Measurements from ENCODE around the gene CDKN2A.

DNA sequence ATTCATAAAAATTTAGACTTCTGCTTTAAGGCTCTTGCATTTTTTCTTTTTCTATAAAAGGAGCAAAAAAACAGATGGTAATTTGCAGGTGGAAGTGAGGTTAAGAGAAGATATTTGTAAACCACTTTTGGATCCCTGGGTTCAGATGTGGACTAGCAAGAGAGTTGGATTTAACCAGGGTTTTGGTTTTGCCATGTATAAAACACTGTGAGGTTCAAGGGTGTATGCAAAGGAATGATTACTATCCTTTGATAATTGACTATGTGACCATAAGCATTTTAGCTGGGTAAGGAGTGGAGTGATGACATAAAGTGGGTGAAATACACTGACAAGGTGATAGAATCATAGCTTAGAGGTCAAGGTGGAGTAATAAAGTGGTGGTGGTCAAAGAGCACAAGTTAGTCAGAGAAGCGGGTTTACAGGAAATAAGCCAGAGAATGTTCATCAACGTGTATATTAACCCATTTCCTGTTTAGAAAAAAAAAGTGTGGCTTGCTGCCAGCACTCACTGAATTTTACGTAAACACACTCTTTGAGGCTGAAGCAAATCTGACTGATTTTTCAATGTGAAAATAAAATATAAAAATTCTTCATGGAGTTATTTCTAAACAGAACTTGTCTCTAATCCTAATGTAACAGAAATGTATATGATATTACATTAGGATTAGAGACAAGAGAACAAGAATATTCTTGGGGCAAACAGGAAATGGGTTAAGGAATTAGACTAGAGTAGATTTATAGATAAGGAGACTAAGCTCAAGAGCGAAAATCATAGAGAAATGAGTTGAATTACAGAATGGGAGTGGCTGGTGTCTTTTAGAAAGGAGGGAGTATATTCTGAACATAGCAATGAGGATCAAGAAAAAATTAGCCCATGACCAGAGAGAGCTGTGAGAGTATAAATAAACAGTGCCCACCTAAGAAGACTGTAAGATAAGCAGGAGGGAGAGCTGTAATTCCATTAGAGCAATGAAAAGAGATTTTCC, 74.5 kb downstream of the CDKN2A start:
- TF ChIP-seq EZH2 (IDR thresholded peaks at IDR 0.05; ENCODE audit: borderline replicate concordance, low read depth, low read length, severe bottlenecking) (no peak), POLR2A (IDR thresholded peaks at IDR 0.05; ENCODE audit: low read depth, low read length) (no peak), FOS (IDR thresholded peaks at IDR 0.05; ENCODE audit: borderline replicate concordance, insufficient read depth, low read length) (peak; percentile 84), POLR2AphosphoS5 (IDR thresholded peaks at IDR 0.05; ENCODE audit: insufficient read depth, low read depth, low read length) (peak; percentile 72), MYC (IDR thresholded peaks at IDR 0.05; ENCODE audit: low read depth, low read length) (peak; percentile 27), JUN (IDR thresholded peaks at IDR 0.05; ENCODE audit: borderline replicate concordance, insufficient read depth, insufficient read length, low read depth) (peak; percentile 62), GATA2 (IDR thresholded peaks at IDR 0.05; ENCODE audit: insufficient read depth, insufficient read length, low read depth, low read length) (peak; percentile 84)
- TF ChIP-seq, protein P1, sequence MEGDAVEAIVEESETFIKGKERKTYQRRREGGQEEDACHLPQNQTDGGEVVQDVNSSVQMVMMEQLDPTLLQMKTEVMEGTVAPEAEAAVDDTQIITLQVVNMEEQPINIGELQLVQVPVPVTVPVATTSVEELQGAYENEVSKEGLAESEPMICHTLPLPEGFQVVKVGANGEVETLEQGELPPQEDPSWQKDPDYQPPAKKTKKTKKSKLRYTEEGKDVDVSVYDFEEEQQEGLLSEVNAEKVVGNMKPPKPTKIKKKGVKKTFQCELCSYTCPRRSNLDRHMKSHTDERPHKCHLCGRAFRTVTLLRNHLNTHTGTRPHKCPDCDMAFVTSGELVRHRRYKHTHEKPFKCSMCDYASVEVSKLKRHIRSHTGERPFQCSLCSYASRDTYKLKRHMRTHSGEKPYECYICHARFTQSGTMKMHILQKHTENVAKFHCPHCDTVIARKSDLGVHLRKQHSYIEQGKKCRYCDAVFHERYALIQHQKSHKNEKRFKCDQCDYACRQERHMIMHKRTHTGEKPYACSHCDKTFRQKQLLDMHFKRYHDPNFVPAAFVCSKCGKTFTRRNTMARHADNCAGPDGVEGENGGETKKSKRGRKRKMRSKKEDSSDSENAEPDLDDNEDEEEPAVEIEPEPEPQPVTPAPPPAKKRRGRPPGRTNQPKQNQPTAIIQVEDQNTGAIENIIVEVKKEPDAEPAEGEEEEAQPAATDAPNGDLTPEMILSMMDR (IDR thresholded peaks at IDR 0.05; ENCODE audit: extremely low read depth in 1 of 2, insufficient read depth in 1 of 2, low read depth in 1 of 2, low read length in 2 of 2): no peak
- TF ChIP-seq, protein P2, sequence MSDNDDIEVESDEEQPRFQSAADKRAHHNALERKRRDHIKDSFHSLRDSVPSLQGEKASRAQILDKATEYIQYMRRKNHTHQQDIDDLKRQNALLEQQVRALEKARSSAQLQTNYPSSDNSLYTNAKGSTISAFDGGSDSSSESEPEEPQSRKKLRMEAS (IDR thresholded peaks at IDR 0.05; ENCODE audit: insufficient read depth, insufficient read length): no peak

Measured in endothelial cell of umbilical vein (primary cell).